Fibroblast of peridontal ligament (primary cell): ENCODE results near the gene AFF3.
"Not testable (repeated sequence)": the region's sequence is repeated elsewhere in the genome, so short reads cannot be mapped to it uniquely, and the experiment has no call there.

ENCODE experiments used
- DNase-seq: peaks from one replicate; pipeline ENCODE4 v3.0.0-alpha.2; 2010; ENCODE audit errors: extremely low read depth

The AFF3 gene

DNA sequence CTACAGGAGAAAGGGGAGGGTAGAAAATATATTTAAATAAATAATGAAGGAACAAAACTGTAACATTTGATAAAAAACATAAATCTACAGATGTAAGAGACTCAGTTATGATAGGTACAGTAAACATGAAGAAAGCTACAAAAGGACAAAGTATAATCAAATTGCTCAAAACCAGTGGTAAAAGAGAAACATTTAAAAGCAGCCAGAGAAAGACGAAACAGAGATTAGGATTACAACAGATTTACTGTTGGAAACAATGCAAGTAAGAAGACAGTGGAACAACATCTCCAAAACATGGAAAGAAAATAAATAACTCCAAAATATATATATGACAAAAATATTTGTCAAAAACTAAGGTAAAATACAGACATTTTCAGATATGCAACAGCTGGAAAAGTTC lies 344.9 kb downstream of the AFF3 start:
- no peak for DNase-seq

DNA sequence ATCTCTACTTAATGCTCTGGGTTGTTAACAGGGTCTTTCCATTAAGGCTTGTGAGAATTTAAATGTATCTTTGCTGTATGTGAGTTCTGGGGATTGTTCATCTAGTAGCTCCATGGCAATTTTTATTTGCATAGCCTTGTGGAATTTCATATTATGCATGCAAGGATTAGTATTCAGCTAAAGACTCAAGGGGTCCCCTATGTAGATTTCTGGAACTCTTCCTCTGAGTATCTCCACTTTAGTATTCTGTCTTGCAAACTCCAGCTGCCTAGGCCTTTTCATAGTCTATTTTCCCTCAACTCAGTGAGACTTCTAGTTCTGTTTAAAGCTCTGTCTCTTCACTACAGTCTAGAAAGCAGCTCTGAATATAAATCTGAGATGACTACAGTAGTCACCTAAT lies 348.0 kb downstream of the AFF3 start:
- DNase-seq: no peak

DNA sequence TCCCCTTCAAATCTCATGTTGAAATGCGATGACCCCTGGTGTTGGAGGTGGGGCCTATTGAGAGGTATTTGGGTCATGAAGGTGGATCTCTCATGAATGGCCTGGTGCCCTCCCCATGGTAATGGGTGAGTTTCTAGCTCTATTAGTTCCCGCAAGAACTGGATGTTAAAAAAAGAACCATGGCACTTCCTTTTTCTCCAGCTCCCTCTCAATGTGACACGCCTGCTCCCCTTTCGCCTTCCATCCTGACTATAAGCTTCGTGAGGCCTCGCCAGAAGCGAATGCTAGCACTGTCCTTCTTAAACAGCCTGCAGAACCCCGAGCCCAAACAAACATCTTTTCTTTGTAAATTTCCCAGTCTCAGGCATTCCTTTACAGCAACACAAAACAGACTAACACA lies 349.4 kb downstream of the AFF3 start:
- DNase-seq: no peak

DNA sequence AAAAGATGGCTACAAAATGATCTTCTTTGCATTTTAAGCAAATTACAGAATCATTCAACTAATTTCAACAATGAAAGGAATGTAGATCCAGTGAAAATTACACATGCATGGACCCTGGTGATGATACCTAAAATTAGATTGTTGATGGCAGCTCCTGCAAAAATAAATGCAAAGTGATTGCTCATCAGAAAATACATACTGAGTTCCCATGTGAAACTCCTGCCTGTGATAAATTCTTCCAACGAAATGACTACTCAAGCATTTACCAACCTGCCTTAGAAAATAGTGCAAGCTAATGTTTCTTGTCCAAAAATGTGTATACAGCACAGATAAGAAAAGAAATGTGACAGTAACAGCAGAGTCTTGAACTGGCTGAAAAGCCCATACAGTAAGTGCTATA lies 352.5 kb downstream of the AFF3 start:
- no peak for DNase-seq

DNA sequence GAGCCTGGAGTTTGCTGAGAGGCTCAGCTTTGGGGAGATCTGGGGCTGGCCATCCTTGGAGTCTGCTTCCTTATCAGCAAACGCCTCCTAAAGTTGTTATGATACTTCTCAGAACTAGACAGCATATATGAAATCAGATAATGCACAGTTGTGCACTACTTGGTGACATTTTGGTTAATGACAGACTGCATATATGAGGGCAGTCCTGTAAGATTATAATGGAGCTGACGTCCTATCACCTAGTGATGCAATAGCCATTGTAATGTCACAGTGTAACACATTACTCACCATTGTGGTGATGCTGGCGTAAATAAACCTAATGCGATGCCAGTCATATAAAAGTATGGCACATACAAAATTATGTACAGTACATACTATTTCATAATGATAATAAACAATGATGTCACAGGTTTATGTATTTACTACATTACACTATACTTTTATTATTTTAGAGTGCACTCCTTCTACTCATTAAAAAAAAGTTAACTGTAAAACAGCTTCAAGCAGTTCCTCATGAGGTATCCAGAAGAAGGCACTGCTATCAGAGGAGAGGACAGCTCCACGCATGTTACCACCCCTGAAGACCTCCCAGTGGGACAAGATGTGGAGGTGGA lies 354.5 kb downstream of the AFF3 start:
- no peak for DNase-seq

DNA sequence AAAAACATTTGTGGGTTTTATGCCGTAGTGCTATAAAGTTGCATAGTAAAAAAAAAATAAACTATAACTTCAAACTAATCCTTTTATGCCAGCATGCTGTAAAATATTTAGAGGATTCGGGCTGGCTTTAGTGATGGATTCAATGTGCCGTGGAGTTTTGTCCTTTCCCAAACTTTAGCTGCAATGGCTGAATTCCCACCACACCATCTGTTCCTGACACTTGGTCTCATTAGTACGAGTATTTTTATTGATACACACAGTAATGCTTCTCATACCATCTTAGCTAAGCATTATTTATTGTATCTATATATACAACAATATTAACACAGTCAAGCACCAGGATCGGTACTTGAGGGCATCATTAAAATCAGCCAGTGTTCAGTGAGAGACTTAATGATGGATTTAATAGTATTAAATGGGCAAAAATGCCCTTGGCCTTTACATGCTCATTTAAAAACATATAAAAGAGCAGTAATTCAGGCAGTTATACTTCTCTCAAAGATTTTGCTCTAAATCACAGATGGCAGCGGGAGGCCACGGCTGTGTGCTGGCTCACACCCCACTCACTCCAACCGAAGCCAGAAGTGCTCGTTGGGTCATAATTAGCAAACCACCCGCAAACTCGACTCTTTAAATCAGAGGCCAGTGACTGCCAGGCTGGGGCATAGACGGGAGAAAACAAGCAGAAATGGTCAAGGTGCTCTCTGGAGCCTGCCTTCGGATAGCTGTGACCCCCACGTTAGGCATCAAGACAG lies 355.6 kb downstream of the AFF3 start:
- no peak for DNase-seq

DNA sequence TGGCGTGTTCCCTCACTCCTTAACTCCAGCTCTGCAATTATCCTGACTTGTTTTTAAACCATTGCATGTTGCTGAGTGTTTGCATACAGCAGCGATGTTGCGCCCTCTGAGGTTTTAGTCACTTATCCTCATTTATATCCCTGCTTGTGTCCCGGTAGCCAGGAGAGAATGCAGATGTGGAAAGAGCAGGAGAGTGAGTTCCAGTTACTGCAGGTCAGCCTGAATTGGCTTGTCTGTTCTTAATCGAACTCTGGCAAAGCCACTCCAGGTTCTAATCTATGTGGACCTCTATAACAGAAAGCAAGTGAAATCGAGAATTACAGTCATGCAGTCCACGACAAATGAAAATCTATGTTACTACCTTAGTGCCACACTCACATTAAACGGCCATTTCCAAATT lies 357.4 kb downstream of the AFF3 start:
- no peak for DNase-seq

DNA sequence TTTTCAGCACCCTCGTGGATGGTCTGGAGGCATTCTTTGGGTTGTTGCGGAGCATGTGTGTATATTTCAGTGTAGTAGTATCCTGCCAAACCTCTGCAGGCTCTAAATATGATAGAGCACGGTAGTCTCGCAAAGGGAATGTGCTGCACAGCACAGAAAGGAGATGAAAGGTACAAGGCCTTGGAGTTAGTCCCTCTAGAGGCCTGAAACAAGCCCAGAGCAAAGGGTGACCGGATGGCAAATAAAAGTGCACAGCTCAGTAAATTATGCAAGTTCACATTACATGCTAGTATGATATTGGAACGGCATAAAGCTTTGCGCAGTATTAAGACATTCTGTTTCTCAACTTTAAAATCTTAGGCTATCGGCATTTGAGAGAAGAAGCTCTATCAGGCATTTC lies 358.1 kb downstream of the AFF3 start:
- no peak for DNase-seq

DNA sequence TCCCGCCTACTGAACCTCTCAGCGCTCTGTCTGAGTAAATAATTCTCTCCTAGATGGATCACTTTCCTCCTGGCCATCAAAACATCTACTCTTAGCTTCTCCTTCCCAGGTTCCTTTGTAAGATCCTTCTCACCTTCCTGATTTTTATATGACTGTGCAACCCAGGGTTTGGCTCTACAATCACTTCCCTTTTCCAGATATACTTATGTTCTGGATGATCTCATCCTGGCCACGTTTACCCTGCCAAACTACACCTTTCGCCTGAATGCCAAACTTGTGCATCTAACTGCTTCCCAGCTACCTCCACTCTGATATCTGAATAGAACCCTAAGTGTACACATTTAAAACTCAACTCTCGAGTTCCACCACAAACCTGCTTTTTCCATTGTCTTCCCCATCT lies 362.1 kb downstream of the AFF3 start:
- DNase-seq: no peak

DNA sequence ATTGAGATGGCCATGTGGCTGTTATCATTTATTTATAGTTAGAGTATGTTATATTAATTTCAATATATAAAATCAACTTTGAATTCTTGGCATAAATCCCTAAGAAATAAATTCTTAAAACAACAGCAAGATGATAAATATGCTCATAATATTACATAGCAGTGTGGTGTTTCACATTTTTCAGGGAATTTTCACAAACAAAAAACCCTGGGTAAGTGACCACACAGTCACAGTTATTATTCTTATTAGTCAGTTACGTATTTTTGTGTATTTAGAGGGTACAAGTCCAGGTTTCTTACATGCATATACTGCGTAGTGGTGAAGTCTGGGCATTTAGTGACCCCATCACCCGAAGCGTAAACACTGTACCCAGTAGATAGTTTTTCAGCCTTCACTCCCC lies 363.1 kb downstream of the AFF3 start:
- DNase-seq: no peak

DNA sequence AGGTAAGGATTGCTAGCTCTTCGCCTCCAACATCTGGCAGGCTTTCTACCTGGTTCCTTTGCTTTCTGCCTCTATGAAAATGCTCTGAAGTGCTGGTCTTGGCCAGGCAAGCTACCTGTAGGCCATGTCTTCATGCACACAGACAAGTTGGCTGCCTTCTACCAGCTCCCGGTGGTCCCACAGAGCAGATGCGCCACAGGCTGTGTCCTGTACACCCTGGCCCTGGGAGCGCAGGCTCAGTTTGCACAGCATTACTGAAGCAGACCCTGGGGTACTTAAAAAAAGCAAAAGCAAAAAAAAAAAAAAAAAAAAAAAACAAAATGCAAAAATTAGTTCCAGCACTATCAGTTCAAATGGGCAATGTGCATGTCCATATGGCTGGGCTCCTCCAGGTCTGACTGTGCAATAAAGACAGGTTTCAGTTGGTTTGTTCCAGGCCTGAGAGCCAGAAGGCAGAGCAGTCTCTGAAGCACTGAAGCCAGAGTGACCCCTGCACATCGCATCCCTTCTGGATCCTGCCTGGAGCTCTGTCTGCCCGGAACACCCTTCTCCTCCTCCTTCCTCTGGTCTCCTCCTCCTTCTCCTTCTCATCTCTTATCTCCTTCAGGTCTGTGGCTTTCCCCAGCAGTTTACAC lies 364.6 kb downstream of the AFF3 start:
- no peak for DNase-seq

DNA sequence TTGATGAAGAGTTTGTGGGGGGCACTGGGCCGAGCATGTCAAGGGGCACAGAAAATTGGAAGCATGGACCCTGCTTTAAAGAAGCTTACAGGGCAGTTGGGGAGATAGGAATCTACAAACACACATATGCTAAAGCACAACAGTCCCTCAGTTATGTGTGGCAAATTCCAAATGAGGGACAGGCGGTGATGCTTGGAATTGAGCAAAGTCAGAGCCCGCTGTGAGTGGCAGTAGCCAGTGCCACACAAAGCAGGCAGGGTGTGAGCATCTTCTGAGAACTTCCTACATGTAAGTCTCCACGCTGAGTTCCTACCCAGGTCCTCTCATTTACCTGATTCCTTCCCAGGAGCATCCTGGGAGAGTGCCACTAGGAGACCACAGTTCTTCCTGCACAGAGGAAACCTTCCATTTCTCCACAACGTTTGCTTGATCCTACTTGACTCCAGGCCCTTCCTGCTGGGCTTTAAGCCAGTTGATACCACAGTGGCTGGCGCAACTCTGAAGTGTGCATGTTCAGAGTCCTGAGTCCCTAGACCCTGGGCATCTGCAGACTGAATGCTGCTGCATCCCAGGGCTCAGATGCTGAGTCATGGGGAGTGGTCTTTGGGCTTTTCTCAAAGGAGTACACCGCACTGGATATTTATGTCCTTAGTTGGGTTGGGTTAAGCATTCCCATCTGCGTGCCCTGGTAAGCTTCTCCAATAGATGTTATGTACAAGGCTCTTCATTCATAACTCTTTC lies 365.3 kb downstream of the AFF3 start:
- peak; percentile 35 for DNase-seq

DNA sequence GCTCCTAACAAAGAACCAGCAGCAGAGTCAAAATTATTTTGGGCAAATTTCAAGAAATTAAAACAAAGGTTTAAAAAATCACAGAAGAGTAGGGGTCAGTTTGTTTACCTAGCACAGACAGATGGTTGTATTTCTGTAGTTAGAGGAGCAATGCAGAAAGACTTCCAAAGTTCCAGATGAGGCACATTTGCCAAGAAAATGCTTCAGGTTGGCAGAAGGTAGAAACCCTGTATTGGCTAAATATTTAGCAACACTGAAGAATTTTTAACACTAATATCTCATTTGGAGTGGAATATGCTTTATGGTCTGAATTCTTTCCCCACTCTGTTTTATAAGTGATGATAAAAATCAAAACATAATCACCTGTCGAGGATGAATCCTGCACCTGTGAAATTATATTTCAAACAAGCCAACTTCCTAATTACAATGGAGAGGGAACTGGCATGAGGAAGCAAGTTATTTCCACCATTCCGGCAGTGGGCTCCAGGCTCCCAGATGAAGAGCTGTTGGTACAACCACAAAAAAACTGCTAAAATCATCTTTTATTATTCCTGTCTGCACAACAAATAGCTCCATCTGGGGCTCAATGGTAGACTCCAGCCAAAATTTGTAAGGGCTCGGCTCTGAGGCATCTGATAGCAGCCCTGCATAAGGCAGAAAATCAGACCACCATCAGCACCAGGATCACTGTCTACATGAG lies 366.0 kb downstream of the AFF3 start:
- no peak for DNase-seq

DNA sequence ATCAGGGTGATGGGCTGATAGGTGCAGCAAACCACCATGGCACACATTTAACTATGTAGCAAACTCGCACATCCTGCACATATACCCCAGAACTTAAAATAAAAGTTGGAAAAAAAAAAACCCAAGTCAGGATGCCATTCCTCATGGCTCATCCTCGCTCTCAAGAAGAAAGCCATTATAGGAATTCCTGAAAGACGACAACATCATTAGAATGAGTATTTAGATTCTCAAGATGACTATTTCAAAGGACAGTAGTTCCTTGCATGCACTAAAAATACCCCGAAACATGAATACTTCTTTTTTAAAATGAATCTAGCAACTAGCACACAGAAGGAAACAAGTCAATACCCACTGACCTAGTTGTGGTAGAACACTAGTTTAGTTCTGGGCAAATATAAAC lies 366.8 kb downstream of the AFF3 start:
- peak; percentile 50 for DNase-seq

DNA sequence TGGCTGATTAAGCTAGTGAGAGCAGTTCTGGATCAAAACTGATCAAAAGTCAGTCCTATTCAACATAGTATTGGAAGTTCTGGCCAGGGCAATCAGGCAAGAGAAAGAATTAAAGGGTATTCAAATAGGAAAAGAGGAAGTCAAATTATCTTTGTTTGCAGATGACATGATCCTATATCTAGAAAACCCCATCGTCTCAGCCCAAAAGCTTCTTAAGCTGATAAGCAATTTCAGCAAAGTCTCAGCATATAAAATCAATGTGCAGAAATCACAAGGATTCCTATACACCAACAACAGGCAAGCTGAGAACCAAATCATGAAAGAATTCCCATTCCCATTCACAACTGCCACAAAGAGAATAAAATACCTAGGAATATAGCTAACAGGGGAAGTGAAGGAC lies 368.7 kb downstream of the AFF3 start:
- not testable (repeated sequence) for DNase-seq

DNA sequence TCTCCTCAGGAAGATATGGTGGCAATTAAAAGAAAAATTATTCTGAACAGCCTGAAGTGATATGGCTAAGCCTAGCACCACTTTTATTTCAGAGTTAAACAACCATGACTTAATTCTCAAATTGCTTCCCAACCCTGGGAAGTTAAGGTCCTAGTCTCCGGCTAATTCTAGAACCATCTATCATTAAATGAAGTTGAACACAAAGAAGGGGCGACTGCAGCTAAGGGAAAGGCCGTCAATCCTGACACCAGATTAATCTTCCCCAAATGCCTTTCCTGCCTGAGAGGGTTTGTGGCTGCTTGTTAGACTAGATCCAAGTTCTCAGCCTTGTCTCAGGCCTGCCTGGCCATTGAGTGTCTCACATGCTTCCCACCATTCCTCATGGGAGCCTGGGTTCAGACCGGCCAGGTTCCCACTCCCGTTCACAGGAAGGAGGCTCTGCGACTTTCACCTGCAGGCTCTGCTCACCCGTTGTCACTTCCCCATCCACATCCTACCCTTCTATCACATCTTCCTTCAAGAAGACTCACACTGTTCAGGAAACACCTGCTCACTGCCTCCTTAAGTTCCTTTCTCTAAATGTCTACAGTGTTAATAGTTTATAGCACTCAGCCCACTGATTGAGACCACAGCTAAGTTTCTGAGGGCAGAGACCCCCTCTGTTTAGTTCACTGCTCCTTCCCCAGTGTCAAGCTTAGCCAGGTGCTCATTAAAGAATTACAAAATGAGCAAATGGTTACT lies 369.6 kb downstream of the AFF3 start:
- no peak for DNase-seq

DNA sequence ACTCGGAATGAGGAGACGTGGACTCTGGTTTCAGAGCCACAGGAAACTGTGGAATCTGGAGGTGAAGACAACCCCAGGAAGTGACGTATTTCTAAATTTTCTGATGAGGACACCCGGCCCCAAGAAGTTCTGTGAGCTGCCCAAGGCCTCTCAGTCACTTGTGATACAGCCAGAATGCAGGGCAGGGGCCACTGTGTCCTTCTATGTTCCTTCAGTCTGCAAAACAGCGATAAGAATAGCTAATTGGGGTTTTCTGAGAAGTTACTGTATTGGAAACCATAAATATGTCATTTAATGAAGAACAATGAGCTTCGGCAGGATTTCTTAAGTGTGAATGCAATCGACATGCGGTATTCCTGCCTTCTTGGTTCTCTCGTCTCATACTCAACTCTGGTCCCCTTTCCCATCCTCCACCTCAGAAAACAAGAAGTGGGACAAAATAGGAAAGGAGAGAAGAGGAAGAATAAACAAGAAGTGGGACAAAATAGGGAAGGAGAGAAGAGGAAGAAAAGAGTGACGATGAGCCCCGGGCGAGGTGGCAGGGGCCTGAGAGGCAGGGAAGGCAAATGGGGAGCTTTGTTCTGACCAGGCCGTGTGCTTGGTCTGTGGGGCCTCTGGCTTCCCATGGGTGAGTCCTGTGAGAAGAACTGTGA lies 370.6 kb downstream of the AFF3 start:
- no peak for DNase-seq

DNA sequence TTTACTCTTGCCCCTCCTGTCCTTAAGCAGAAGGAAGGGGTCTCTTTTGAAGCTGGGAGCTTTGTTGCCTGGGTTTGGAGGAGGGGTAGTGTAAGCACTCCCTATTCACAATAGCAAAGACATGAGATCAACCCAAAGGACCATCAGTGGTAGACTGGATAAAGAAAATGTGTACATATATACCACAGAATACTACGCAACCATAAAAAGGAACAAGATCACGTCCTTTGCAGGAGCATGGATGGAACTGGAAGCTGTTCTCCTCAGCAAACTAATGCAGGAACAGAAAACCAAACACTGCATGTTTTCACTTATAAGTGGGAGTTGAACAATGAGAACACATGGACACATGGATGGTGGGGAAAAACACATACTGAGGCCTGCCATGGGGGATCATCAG lies 371.5 kb downstream of the AFF3 start:
- no peak for DNase-seq

DNA sequence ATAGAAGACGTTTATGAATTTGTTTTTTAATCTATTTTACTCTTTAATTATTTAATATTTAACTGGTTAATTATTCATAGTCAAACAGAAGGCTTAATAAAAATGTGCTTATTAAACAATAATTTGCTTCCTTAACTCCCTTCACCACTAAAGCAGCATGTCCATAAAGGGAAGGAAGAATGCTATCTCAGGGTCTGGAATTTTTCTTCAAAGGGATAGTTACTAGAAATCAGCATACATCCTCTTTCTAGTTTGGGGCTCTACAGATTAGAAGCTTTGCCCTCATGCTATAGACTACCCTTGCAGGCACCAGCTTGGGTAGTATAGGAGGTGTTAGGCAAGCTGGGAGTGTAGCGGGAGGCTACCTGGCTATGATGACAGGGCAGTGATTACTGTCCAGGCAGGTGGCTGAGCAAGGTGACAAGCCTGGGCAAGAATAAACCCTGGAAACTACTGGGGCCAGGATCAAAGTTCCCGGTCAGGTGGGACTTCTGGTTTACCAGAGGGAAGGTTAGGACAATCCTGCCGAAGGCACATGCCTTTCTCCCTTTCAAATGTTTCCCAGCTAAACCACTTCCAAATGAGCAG lies 376.6 kb downstream of the AFF3 start:
- no peak for DNase-seq

DNA sequence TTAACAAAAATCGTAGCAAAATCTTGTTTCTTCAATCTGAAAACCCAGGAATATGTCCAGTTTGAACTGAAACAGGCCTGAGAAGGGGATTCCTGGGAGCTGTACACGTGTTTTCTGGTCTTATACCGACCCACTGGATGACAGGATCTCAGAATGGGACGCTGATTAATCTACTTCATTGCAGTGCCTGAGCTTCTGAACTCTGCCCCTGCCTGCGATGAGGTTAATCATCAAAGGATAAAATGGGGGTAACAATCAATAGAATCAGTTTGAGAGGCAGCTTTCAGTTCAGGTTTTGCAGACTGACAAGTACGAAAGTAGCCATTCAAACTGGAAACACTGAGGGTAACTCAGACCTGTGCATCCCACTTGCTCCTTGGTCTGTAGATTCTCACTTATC lies 378.6 kb downstream of the AFF3 start:
- no peak for DNase-seq
